CD8-positive, alpha-beta memory T cell (primary cell): ENCODE measurements around the gene IGF2R. TPM values are rescaled to one million over a fixed set of nuclear protein-coding genes. Genes with fewer than 3 reads are reported as not detected.
A peak's percentile ranks its signal among the peaks of the same experiment; 100 is the strongest.

Experiments used
- CTCF ChIA-PET: fragments of 350-600 bp; sonication (Branson Sonifier 250); formaldehyde crosslinking; loops from one replicate; lab custom pipeline; 2021; ENCODE audit warnings: antibody characterized with exemption; lab: Charles Lee
- POLR2A ChIA-PET: fragments of 350-600 bp; sonication (Branson Sonifier 250); formaldehyde crosslinking; loops from one replicate; lab custom pipeline; 2021; ENCODE audit warnings: antibody characterized with exemption; lab: Charles Lee
- DNase-seq, 5 donors: peaks; one replicate each; pipeline versions ENCODE4 v3.0.0 to v3.0.0-alpha.2; 2020 to 2022; ENCODE audit warnings: mixed read lengths in 1 of 5
- H3K27ac ChIP-seq: one replicate; pipeline ENCODE4 v1.7.0; 2013; ENCODE audit warnings: low read depth, mild to moderate bottlenecking, low read length, moderate library complexity
- H3K27me3 ChIP-seq: 2 replicates; pipeline ENCODE4 v1.7.0; 2013; ENCODE audit warnings: low read length, mild to moderate bottlenecking; ENCODE audit not compliant: insufficient read depth, poor library complexity, severe bottlenecking
- H3K36me3 ChIP-seq: 2 replicates; pipeline ENCODE4 v1.7.0; 2013; ENCODE audit warnings: mild to moderate bottlenecking, low read length, moderate library complexity; ENCODE audit not compliant: insufficient read depth
- H3K4me1 ChIP-seq: 2 replicates; pipeline ENCODE4 v1.7.0; 2013; ENCODE audit warnings: mild to moderate bottlenecking, low read length, moderate library complexity; ENCODE audit not compliant: insufficient read depth
- H3K4me3 ChIP-seq: 2 replicates; pipeline ENCODE4 v1.7.0; 2013; ENCODE audit warnings: mild to moderate bottlenecking, low read length
- H3K9me3 ChIP-seq: 2 replicates; pipeline ENCODE4 v1.7.0; 2013; ENCODE audit warnings: mild to moderate bottlenecking, low read length
- H3K27ac Mint-ChIP-seq, 8 donors: one replicate each; pipeline ENCODE4 v1.8.0; 2020 to 2021; ENCODE audit warnings: mixed read lengths in 8 of 8, mild to moderate bottlenecking in 6 of 8, inconsistent platforms in 3 of 8, moderate library complexity in 3 of 8
- H3K27me3 Mint-ChIP-seq, 2 donors: one replicate each; pipeline ENCODE4 v1.8.0; 2020 to 2021; ENCODE audit warnings: mixed read lengths in 2 of 2, mild to moderate bottlenecking in 1 of 2, moderate library complexity in 1 of 2
- H3K36me3 Mint-ChIP-seq, 3 donors: one replicate each; pipeline ENCODE4 v1.8.0; 2020 to 2021; ENCODE audit warnings: mixed read lengths in 3 of 3, inconsistent platforms in 1 of 3, mild to moderate bottlenecking in 1 of 3
- H3K4me1 Mint-ChIP-seq, 3 donors: one replicate each; pipeline ENCODE4 v1.8.0; 2020 to 2021; ENCODE audit warnings: mixed read lengths in 3 of 3, inconsistent platforms in 1 of 3, mild to moderate bottlenecking in 1 of 3
- H3K4me3 Mint-ChIP-seq, 7 donors: one replicate each; pipeline ENCODE4 v1.8.0; 2020 to 2021; ENCODE audit warnings: mixed read lengths in 7 of 7, mild to moderate bottlenecking in 6 of 7, moderate library complexity in 4 of 7, inconsistent platforms in 2 of 7
- H3K9me3 Mint-ChIP-seq, 5 donors: one replicate each; pipeline ENCODE4 v1.8.0; 2020 to 2022; ENCODE audit warnings: mixed read lengths in 5 of 5, mild to moderate bottlenecking in 3 of 5, moderate library complexity in 2 of 5, inconsistent platforms in 1 of 5
- polyA plus RNA-seq: library from polyadenylated mRNA; unstranded; fragments of 300-500 nt; fragmentation: Illumina TruSeq; gene quantifications from one replicate; pipeline ENCODE4 v1.2.3, GENCODE V29; 2021
- total RNA-seq, 2 experiments: library from RNA; stranded (reverse); gene quantifications; one replicate each; pipeline ENCODE4 v1.2.3, GENCODE V29; 2021

The IGF2R gene
- total and polyA plus RNA-seq, 3 experiments from 2014 or later, result 27.5 to 93.7 (median 91.4) TPM

DNA sequence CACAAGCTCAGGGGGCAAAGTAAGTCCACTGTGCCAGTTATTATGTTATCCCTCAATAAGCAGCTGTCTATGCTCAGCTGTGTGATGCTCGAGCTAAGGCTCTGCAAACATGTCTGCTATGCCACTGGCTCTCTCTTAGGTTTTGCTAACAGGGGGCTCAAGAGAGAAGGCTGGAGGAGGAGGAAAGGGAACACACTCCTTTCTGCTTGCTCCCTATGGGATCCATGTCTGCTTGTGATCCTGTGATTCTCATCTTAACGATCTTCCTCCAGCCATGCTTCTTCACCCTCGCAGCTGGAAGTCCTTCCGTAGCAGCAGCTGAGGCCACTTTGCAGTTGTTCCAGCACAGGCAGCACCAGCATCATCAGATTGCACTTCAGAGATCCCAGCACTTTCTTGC lies 37.0 kb upstream of the IGF2R start:
- Mint-ChIP-seq H3K27ac (no peak overlapping the region), H3K4me1 (peaks cover 20 to 31% (median 28%) of the 10 kb centered on the region in 3 donors), H3K36me3 (peaks cover 0 to 10% (median 0%) of the 10 kb centered on the region in 3 donors), H3K9me3 (no peaks in the 10 kb centered on the region), H3K4me3 (no peak overlapping the region), H3K27me3 (peaks cover 0 to 1% of the 10 kb centered on the region in 2 donors)
- peaks cover 20% of the 10 kb centered on the region for H3K4me1 ChIP-seq
- DNase-seq, result no peak
- no peak overlapping the region for H3K27ac ChIP-seq
- H3K4me3 ChIP-seq, result no peak overlapping the region
- ChIA-PET CTCF (no interaction called here), POLR2A (no interaction called here)
- no peaks in the 10 kb centered on the region for H3K27me3 ChIP-seq
- no peaks in the 10 kb centered on the region for H3K9me3 ChIP-seq
- no peaks in the 10 kb centered on the region for H3K36me3 ChIP-seq

DNA sequence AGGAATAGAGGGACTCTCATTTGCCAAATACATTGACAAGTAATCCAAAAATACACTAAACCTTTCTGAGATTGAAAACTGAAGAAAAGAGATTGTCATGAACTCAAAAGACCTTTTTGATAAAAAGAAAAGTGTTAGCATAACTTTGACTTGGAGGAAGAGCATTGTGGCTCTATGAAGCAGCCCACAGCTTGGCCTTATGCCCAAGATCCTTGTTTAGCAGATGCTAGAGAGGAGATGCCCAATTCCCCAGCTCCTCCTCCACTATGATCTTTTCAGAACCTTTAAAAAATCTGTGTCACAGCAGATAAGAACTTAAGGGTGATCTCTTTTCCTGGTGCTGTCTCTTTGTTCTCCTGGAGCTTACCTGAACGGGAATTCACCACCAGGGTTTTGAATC lies 35.8 kb upstream of the IGF2R start:
- no peak for DNase-seq
- ChIA-PET POLR2A (no interaction called here), CTCF (no interaction called here)
- Histone ChIP-seq H3K27me3 (no peaks in the 10 kb centered on the region), H3K27ac (no peak overlapping the region), H3K9me3 (no peaks in the 10 kb centered on the region), H3K36me3 (no peaks in the 10 kb centered on the region), H3K4me1 (peaks cover 20% of the 10 kb centered on the region), H3K4me3 (no peak overlapping the region)
- no peak overlapping the region for H3K4me3 Mint-ChIP-seq
- peak overlapping the region in 1 of 8 donors; percentile 50 for H3K27ac Mint-ChIP-seq
- peaks cover 20 to 31% (median 28%) of the 10 kb centered on the region in 3 donors for H3K4me1 Mint-ChIP-seq
- peaks cover 0 to 2% of the 10 kb centered on the region in 2 donors for H3K27me3 Mint-ChIP-seq
- H3K9me3 Mint-ChIP-seq, result no peaks in the 10 kb centered on the region
- H3K36me3 Mint-ChIP-seq, result peaks cover 0 to 10% (median 0%) of the 10 kb centered on the region in 3 donors

DNA sequence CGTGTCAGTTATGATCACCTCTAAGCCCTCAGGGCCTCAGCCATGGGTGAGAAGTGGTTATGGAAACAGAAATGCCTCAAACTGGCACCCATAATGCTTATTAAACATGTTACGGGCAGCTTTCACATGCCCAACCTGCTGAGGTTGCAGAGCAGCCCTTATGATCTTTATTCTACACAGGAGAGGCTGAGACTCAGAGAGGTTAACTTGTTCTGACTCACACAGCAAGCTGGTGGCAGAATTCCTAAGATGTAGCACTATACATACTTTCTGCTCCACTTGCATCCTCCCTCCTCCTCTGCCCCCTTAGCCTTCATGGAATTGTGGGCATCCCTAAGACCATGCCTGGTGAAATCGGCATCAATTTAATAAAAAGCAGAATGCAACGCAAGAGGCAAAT lies 34.7 kb upstream of the IGF2R start:
- no peaks in the 10 kb centered on the region for H3K9me3 ChIP-seq
- ChIA-PET POLR2A (no interaction called here), CTCF (no interaction called here)
- Mint-ChIP-seq H3K27ac (no peak overlapping the region), H3K4me1 (peaks cover 20 to 29% (median 23%) of the 10 kb centered on the region in 3 donors), H3K27me3 (peaks cover 0 to 4% of the 10 kb centered on the region in 2 donors), H3K36me3 (peaks cover 0 to 10% (median 0%) of the 10 kb centered on the region in 3 donors), H3K9me3 (no peaks in the 10 kb centered on the region), H3K4me3 (no peak overlapping the region)
- peaks cover 19% of the 10 kb centered on the region for H3K4me1 ChIP-seq
- H3K27me3 ChIP-seq, result no peaks in the 10 kb centered on the region
- H3K36me3 ChIP-seq, result no peaks in the 10 kb centered on the region
- H3K27ac ChIP-seq, result no peak overlapping the region
- no peak overlapping the region for H3K4me3 ChIP-seq
- DNase-seq, result no peak

DNA sequence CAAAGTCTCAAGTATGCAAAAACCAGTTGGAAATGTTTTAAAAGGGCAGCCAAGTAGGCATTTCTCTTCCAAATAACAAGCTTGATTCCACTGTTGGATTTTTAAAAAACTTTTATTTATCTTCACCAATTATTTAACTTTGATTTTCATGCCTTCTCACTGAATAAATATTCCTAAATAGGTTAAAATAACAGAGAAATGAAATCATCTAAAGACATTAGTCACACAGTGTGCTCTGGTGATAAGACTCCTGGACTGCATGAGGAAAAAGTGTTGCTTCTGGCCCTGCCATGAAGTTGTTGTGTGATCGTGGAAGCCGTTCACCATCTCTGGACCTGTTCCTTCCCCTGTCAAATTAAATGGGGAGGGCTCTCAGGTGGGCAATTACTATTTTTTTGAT lies 33.8 kb upstream of the IGF2R start:
- Histone ChIP-seq H3K4me1 (peaks cover 10% of the 10 kb centered on the region), H3K36me3 (no peaks in the 10 kb centered on the region), H3K27ac (no peak overlapping the region), H3K27me3 (no peaks in the 10 kb centered on the region), H3K4me3 (no peak overlapping the region), H3K9me3 (no peaks in the 10 kb centered on the region)
- no peak for DNase-seq
- ChIA-PET CTCF (no interaction called here), POLR2A (no interaction called here)
- peaks cover 11 to 20% (median 14%) of the 10 kb centered on the region in 3 donors for H3K4me1 Mint-ChIP-seq
- H3K36me3 Mint-ChIP-seq, result peaks cover 0 to 10% (median 0%) of the 10 kb centered on the region in 3 donors
- H3K9me3 Mint-ChIP-seq, result no peaks in the 10 kb centered on the region
- peaks cover 0 to 4% of the 10 kb centered on the region in 2 donors for H3K27me3 Mint-ChIP-seq
- no peak overlapping the region for H3K4me3 Mint-ChIP-seq
- peak overlapping the region in 1 of 8 donors; percentile 15 for H3K27ac Mint-ChIP-seq

DNA sequence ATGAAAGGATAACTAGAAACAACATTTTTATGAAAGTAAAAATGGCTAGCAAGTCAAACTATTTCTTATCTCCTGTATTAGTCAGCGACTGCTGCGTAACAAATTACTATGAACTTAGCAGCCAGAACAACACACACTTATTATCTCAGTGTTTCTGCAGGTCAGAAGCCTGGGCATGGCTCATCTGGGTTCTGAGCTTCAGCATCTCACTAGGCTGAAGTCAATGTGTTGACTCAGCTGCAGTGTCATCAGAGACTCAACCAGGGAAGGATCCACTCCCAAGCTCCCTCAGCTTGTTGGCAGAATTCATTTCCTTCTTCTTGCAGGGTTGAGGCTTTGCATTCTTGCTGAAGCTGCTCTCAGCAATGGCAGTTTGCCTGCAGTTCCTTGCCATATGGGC lies 33.2 kb upstream of the IGF2R start:
- Mint-ChIP-seq H3K4me1 (peaks cover 6 to 14% (median 8%) of the 10 kb centered on the region in 3 donors), H3K27me3 (peaks cover 0 to 4% of the 10 kb centered on the region in 2 donors), H3K27ac (no peak overlapping the region), H3K4me3 (no peak overlapping the region), H3K36me3 (peaks cover 0 to 10% (median 0%) of the 10 kb centered on the region in 3 donors), H3K9me3 (no peaks in the 10 kb centered on the region)
- Histone ChIP-seq H3K4me3 (no peak overlapping the region), H3K27me3 (no peaks in the 10 kb centered on the region), H3K36me3 (no peaks in the 10 kb centered on the region), H3K27ac (no peak overlapping the region), H3K4me1 (peaks cover 4% of the 10 kb centered on the region), H3K9me3 (no peaks in the 10 kb centered on the region)
- DNase-seq, result no peak
- POLR2A ChIA-PET, result no interaction called here
- CTCF ChIA-PET, result no interaction called here

DNA sequence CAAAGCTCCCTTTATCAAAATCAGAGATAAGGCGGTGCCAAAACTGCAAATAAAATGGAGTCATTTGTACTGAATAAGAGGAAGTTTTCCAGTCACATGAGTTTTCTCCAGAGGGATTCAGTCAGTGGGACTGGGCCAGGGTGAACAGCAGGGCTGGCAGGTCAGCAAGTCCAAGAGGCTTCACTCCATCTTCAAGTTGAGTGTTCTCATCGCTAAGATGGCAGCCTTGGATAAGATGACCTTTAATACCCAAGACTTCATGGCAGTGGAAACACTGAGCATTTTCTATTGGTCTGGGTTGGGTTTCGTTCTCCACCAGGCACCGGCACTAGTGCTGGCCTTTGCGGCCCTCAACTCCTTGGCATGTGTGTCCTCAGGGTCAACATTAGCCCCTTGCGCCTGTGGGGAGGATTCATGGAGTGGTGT lies 29.3 kb upstream of the IGF2R start:
- POLR2A ChIA-PET, result no interaction called here
- no peaks in the 10 kb centered on the region for H3K27me3 ChIP-seq
- no peak for DNase-seq
- no peaks in the 10 kb centered on the region for H3K9me3 ChIP-seq
- Mint-ChIP-seq H3K36me3 (peaks cover 0 to 22% (median 2%) of the 10 kb centered on the region in 3 donors), H3K9me3 (peaks cover 5 to 15% (median 9%) of the 10 kb centered on the region in 5 donors), H3K27me3 (peaks cover 0 to 7% of the 10 kb centered on the region in 2 donors), H3K27ac (no peak overlapping the region), H3K4me3 (no peak overlapping the region), H3K4me1 (peaks cover 0 to 6% (median 2%) of the 10 kb centered on the region in 3 donors)
- no peaks in the 10 kb centered on the region for H3K4me1 ChIP-seq
- CTCF ChIA-PET, result no interaction called here
- H3K4me3 ChIP-seq, result no peak overlapping the region
- H3K27ac ChIP-seq, result no peak overlapping the region
- no peaks in the 10 kb centered on the region for H3K36me3 ChIP-seq

DNA sequence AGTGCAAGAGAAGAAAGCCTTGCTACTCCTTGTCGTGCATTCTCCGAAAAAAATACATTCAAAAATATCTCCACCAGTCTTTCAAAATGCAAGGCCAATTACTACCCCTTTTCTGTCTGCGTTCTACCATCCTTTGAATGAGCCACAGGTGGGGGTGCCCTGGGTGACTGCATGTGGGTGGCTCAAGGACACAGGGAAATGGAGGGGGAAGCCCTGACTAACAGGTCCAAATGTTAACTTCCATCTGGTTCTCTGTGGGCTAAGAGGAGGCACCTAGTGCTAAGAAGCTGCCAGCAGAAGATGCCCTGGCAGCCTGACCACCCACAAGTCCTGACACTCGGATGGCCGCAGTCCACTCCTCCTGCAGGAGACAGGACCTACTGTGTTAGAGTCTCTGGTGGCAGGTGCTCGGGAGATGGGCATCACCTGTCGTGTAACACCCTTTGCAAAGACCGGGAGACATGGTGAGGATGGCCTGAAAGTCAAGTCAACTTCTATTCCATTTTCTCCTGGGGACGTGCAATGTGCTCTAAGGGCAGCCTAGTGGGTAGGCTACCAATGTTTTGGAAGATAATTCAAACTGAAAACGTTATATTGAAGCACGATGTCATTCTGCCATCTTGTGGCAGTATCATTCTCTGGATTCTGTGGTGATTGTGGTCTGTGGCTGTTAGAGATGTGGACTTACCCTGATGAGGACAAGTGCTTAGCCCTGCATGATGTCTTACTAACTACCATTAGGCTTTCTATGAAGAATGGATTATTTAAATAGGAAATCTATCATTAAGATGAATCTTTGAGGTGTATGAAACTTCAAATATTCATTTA lies 27.4 kb upstream of the IGF2R start:
- H3K9me3 ChIP-seq, result no peaks in the 10 kb centered on the region
- Mint-ChIP-seq H3K36me3 (peaks cover 0 to 20% (median 2%) of the 10 kb centered on the region in 3 donors), H3K27ac (no peak overlapping the region), H3K27me3 (peaks cover 0 to 7% of the 10 kb centered on the region in 2 donors), H3K9me3 (peaks cover 7 to 16% (median 11%) of the 10 kb centered on the region in 5 donors), H3K4me1 (peaks cover 0 to 6% (median 2%) of the 10 kb centered on the region in 3 donors), H3K4me3 (no peak overlapping the region)
- no peak overlapping the region for H3K4me3 ChIP-seq
- ChIA-PET CTCF (interaction anchor here (0.8 to 1.7 kb wide), 3 partner anchors 77 to 250 kb away, joined by 3 to 5 read pairs (median 3); no protein-coding TSS in a partner anchor), POLR2A (no interaction called here)
- H3K27ac ChIP-seq, result no peak overlapping the region
- H3K4me1 ChIP-seq, result no peaks in the 10 kb centered on the region
- DNase-seq, result peak in 4 of 5 donors; percentile 22 to 59 (median 41)
- no peaks in the 10 kb centered on the region for H3K27me3 ChIP-seq
- no peaks in the 10 kb centered on the region for H3K36me3 ChIP-seq

DNA sequence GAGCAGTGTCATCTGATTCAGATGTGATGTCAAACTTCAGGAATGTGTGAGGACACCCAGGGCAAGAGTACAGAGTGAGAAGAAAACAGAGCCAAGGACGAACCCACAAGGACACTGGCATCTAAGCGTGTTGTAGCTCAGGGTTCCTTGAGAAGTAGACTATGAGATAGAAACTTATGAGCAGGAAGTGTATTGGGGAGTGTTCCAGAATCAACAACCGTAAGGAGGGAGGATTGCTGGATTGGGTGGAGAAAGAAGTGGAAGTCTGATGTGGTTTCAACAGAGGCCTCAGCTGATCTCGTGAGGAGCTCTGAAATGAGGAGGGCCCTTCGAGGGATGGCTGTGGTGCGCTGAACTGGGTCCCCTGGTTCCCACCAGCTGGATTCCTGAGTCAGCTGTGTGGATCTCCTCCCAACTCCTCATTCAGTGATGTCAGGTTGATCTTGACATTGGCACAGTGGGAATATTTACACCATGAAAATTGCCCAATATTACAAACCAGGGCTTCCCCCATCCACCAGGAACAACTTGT lies 25.7 kb upstream of the IGF2R start:
- Mint-ChIP-seq H3K4me3 (no peak overlapping the region), H3K36me3 (peaks cover 0 to 19% (median 2%) of the 10 kb centered on the region in 3 donors), H3K4me1 (peaks cover 0 to 6% (median 2%) of the 10 kb centered on the region in 3 donors), H3K27ac (no peak overlapping the region), H3K9me3 (peaks cover 7 to 16% (median 11%) of the 10 kb centered on the region in 5 donors), H3K27me3 (peaks cover 0 to 6% of the 10 kb centered on the region in 2 donors)
- ChIA-PET CTCF (interaction anchor here (1.4 to 1.7 kb wide), 2 partner anchors 219 to 252 kb away, joined by 3 to 5 read pairs; no protein-coding TSS in a partner anchor), POLR2A (no interaction called here)
- Histone ChIP-seq H3K36me3 (no peaks in the 10 kb centered on the region), H3K27ac (no peak overlapping the region), H3K9me3 (no peaks in the 10 kb centered on the region), H3K27me3 (no peaks in the 10 kb centered on the region), H3K4me3 (no peak overlapping the region), H3K4me1 (no peaks in the 10 kb centered on the region)
- no peak for DNase-seq
